K562 (cell line): ENCODE results near the gene RAPSN.

ENCODE experiments used
- HNRNPUL1 ChIP-seq: fragments of 200-400 bp; formaldehyde crosslinking; IDR thresholded peaks from 2 replicates; pipeline ENCODE4 v1.6.1; 2017; ENCODE audit warnings: low read length
- MCM3 ChIP-seq: fragments of 450-650 bp; IDR thresholded peaks from 2 replicates; pipeline ENCODE4 v1.6.1; 2016
- MTA3 ChIP-seq: fragments of 450-650 bp; formaldehyde crosslinking; IDR thresholded peaks from 2 replicates; pipeline ENCODE4 v1.6.1; 2017; ENCODE audit warnings: mild to moderate bottlenecking, borderline replicate concordance
- POLR2A ChIP-seq: fragments of 450-650 bp; conservative IDR thresholded peaks from 2 replicates; pipeline ENCODE4 v1.6.1; 2016
- ZNF23 ChIP-seq: fragments of 250-450 bp; sonication (Bioruptor Pico); IDR thresholded peaks from 2 replicates; pipeline ENCODE4 v1.4.0; 2020; ENCODE audit warnings: mild to moderate bottlenecking
- TF ChIP-seq, protein P1 (sequence below), 3 experiments: IDR thresholded peaks in 2 of 3; conservative IDR thresholded peaks in 1 of 3; 2 replicates each; pipeline ENCODE4 v1.5.1; 2011 to 2012; ENCODE audit warnings: low read length in 3 of 3, mild to moderate bottlenecking in 3 of 3, control low read depth in 2 of 3, improper control_type of control experiment in 1 of 3, inconsistent platforms in 1 of 3, low read depth in 1 of 3, mixed read lengths in 1 of 3, moderate library complexity in 1 of 3; ENCODE audit not compliant: insufficient read depth in 2 of 3

DNA sequence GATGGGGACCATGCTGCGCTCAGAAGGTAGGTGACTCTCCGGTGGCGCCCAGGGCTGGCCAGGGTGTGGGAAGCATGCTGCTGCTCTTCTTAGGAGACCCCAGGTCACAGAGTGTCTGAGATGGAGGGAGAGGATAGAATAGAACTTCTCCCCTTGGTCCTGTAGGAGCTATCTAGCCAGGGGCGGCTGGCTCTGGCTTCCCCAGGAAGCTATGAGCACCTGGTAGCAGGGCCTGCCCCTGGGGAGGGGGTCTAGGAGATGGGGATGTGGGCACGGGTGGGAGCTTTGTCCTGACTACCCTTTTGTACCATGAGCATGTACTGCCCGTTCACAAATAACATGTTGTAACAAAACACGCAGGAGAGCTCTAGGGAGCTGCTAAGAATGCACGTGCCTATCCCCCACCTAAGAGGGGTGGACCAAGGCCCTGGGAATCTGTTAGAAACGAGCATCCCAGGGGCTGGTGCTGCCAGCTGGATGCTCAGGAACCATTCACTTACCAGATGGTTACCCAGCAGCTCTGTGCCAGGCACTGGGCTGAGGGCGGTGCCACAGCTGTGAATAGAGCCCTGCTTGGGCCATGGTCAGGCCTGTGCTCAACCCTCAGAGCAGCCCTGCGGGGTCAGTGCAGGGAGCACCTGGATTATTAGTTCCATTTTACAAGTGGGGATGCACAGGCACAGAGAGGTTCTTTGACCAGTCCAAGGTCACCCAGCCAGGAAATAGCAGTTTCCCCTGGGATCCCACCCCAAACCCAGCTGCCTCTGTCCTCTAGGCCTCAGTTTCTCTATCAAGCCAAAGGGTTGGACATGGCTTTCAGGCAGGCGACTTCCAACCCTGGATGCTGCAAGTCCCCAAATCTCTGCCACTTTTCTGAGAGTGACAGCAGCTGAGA, 38.3 kb downstream of the RAPSN start:
- no peak for TF ChIP-seq HNRNPUL1
- no peak for TF ChIP-seq MCM3
- TF ChIP-seq, protein P1, sequence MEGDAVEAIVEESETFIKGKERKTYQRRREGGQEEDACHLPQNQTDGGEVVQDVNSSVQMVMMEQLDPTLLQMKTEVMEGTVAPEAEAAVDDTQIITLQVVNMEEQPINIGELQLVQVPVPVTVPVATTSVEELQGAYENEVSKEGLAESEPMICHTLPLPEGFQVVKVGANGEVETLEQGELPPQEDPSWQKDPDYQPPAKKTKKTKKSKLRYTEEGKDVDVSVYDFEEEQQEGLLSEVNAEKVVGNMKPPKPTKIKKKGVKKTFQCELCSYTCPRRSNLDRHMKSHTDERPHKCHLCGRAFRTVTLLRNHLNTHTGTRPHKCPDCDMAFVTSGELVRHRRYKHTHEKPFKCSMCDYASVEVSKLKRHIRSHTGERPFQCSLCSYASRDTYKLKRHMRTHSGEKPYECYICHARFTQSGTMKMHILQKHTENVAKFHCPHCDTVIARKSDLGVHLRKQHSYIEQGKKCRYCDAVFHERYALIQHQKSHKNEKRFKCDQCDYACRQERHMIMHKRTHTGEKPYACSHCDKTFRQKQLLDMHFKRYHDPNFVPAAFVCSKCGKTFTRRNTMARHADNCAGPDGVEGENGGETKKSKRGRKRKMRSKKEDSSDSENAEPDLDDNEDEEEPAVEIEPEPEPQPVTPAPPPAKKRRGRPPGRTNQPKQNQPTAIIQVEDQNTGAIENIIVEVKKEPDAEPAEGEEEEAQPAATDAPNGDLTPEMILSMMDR (IDR thresholded peaks at IDR 0.05 in 2 of 3, conservative IDR thresholded peaks at IDR 0.05 in 1 of 3; ENCODE audit: insufficient read depth in 2 of 3, low read depth in 1 of 3, low read length in 3 of 3): no peak
- TF ChIP-seq MTA3: no peak
- no peak for TF ChIP-seq POLR2A
- TF ChIP-seq ZNF23 (CRISPR knock-in tag): no peak
